Measurements from ENCODE around the gene STOX2.
"Not testable (repeated sequence)": the region's sequence is repeated elsewhere in the genome, so short reads cannot be mapped to it uniquely, and the experiment has no call there.

STOX2 gene

DNA sequence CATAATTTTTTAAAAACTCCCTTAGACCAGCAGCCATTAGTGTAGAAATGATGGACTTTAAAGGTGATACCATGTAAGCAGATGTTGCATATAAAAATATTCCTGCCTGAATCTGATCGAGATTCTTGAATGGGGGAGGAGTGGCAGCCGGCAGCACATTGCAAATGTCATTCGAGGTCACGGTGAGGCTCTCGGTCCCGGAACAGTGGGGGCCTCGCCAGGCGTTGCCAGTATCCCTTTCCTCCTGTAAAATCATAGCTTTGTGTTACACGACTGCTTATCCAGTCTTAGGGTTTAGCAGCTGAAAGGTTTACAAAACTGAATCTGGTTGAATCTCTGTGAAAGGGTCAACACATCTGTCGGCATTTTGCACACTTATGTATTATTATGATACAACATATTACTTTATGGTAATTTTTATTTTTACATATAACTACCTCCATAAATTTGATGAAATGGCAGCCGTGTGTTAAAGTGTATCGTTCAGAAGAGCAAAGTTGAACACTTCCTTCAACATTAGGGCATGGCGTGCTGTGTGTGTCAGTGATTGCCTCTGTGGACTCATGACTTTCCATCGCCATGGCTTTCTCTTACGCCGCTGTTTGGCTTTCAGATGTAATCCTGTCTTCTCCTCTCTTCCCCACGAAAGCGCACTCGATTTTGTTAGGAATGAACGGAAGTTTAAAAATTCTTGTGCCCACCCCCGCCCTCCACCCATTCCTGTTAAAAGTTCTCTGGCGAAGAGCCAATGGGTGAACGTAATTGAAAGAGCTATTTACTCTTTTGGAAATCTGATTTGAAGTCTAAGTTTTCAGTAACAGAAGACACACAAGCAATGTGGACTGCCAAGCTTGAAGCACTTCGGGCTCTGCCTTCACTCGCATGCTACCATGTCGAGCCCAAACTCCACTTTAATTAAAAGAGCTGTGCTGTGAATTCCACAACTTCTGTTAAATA is 114.8 kb downstream of the STOX2 start:
- FAIRE-seq: no peak
- no peak for DNase-seq (ENCODE audit: low spot score)

DNA sequence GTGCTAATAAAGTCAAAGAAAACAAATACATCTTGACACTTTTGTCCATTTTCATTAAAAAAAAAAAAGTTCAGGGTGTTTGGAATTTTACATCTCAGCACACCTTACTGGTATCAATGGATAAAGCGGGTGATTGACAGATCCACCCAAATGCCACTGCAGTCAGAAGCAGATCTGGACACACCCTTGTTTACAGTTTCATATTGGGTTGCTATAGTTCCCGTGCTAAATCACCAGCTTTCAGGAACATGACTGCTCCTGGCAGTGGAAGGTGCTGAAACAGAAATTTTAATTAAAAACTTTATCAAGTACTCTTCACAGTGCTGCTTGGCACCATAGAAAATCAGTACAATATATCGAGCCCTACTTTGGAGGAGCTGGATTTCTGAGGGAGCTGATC is 116.3 kb downstream of the STOX2 start:
- DNase-seq (ENCODE audit: low spot score) (no peak), FAIRE-seq (no peak)

DNA sequence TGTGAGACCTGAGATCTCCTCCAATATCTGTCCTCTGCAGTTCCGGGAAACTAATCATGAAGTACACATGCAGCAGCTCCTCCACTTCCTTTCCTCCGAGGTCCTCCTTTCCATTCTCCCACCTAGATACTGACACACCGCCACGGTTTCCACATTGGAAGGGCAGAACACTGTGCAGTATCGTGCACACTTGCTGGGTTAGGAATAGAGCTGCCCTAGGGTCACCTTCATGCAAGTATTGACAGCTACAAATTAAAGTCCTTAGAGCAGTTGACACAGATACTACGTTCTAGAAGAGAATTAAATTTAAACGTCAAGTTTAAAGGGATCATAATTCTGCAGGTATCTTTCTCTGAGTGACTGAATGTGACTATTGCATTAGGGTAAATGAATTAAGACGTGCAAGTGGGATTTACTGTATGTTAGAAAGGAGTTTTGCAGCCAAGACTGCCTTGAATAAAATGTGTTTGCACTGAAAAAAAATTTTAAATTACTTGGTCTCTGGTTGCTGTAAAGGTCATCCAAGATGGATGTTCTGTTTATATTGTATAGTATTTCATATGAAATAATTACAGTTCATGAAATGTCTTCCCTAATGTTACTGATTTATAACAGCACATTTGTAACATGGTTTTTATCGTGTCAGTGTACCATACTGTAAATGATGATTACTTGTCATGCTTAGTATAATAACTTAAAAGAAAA is 117.7 kb downstream of the STOX2 start:
- DNase-seq (ENCODE audit: low spot score): no peak
- no peak for FAIRE-seq

DNA sequence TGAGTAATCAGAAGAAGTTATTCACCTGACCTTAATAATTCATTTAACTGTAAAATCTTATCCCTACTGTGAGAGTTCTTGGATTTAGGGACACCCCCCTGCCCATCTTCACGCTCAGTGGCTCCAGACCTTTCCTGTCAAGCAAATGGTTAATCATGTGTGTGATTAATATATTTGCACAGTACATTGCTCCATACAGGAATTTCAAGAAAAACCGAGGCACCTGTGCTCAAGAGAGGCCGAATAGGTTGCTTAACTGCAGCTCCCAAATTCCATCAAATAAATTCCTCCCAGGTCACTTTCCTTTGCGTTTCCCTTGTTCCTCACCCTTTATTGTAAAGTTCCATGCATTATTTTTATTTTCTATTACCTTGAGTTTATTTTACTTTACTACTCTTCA is 119.5 kb downstream of the STOX2 start:
- FAIRE-seq: no peak
- no peak for DNase-seq (ENCODE audit: low spot score)

DNA sequence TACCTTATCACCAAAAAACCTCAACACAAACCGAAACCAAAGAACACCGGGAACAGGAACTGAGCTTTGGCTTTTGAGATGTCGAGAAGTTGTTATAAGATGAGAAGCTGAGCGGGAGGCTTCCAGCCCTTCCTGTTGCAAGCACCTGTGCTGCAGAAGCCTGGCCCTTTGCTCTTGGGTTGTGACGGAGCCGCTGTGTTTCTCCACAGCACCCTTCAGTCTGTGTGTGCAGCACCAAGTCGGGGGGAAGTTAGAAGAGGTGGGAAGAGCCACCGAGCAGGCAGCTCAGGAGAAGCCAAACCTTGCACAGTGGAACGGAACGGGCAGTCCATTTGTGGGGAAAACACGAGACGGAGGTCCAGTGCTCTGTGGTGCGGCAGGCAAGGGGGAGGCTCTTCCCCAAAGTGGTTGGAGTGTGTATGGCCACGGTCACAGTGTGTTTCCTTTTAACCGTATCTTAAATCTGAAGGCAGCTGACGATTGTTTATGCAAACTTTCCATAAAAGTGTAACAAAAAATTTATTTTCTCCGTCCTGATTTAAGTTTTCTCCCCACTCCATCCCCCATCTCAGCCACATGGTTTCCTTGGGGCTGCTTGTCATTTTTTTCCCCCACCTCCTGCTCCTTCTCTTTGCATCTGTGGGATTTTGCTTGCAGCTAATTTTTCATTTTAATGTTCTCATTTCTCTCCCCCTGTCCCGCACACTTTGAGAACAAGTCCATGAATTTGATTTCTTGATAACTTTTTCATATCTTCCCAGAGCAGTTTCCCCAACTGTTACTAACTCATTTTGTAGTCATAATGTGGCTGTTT is 123.7 kb downstream of the STOX2 start:
- no peak for FAIRE-seq
- peak; percentile 14 for DNase-seq (ENCODE audit: low spot score)

DNA sequence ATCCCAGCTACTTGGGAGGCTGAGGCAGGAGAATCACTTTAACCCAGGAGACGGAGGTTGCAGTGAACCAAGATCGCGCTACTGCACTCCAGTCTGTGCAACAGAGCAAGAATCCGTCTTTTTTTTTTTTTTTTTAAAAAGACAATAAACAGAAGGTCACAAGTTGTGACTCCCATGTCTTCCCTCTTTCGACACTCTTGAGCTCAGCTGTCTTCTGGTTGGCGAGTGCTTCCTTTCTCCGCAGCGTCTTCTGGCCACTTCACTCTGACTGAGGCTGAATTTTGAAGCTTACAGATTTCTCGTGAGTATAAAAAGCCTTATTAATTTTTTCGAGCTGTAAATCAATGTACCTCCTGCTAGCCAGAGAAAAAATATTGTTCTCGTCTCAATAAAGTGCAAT is 124.9 kb downstream of the STOX2 start:
- DNase-seq (ENCODE audit: low spot score): no peak
- no peak for FAIRE-seq

DNA sequence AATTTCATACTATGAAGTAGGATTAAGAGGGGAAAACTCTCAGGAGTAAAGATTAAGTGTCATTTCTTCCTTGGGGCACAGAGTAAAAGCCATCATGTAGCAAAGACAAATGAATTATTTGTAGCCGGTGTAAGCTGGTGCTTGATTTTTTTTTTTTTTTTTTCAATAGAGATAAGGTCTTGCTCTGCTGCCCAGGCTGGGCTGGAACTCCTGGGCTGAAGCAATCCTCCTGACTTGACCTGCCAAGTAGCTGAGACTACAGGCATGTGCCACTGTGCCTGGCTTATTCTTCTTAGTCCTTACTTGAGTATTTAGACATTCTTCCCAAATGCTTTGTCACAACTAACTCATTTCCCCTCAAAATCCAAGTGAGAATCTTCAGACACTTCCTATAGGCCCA is 125.7 kb downstream of the STOX2 start:
- no peak for FAIRE-seq
- DNase-seq (ENCODE audit: low spot score): no peak

DNA sequence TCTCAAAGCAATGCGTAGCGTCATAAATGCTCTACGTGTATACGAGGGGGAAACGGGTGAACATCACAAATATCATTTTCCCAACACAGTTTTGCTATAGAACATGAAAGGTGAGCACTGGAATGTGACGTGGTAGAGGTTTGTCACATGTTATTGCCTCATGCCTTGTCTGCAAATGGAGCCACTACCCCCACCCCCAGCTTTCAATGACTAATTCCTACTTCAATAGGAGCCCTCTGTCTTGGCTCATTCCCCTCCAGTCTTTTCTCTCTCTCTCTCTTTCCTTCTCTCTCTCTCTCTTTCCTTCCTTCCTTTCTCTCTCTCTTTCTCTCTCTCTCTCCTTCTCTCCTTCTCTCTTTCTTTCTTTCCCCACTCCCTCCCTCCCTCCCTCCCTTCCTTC is 127.0 kb downstream of the STOX2 start:
- no peak for FAIRE-seq
- no peak for DNase-seq (ENCODE audit: low spot score)

DNA sequence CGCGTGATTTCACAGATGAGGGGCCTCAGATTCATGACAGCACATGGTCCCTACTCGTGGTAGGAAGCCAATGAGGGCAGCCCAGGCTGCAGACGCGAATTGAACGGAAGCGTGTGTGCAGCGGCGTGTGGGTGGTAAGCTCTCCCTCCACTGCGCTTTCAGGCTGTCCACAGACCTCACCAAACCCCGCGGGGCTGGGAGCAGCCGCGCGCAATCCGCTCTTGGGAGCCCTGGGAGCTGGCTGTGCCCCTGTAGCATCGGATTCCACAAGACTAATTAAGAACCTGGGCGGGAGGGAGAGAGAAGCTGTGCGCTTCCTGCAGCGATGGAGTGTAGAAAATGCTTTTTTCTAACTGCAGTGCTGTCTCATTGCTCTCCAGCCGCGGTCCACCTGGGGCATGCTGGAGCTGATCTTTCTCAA is 134.9 kb downstream of the STOX2 start:
- DNase-seq (ENCODE audit: low spot score) (no peak), FAIRE-seq (no peak)

DNA sequence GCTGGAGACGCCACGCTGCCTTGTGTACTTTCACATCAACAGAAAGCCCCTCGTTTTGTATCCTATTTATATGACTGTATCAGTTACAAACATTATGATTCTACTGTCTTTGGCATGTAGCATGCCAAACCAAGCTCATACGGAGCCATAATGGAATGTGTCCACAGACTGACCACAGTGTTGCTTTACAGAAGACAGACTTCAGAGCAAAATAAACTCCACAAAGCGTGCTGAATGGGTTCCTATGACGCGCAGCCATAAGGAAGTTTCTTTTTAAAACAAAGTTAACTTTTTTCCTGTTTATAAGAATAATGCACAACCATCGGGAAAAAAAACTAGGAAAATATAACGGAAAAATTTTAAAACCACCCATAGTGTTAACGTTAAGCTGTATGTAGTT is 136.0 kb downstream of the STOX2 start:
- no peak for FAIRE-seq

DNA sequence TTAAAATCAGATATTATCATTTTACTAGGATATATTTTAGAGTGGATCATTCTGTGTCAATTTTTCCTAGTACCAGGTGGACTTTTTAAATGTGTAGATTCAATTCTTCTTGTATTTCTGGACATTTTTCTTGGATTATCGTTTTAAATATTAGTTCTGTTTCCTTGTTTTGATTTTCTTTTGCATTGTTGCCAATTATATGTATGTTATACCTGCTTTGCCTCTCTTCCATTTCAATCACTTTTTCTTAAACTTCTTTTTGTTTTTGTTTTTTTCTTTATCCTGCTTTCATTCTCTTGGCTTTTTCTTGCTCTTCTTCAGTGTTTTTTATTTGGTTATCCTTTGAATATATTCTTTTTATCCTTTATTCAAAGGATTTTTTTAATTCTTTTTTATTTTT is 141.0 kb downstream of the STOX2 start:
- no peak for DNase-seq (ENCODE audit: low spot score)
- no peak for FAIRE-seq

More for the DNA sequence above, 136.0 kb downstream of the STOX2 start:
- no peak for DNase-seq (ENCODE audit: low spot score)

DNA sequence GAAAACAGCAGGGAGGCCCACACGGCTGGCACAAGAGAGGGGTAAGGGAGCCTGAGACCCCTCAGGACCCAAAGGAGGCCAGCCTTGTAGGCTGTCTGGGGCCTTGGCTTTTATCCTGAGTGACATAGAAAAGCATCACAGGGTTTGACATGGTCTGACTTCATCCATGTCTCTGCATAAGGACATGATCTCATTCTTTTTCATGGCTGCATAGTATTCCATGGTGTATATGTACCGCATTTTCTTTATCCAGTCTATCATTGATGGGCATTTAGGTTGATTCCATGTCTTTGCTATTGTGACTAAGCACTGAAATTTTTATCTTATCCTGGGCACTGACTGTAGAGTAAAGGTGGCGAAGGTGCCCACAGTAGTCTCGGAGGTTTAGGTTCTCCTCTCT is 146.2 kb downstream of the STOX2 start:
- DNase-seq (ENCODE audit: low spot score); FAIRE-seq: not testable (repeated sequence)

DNA sequence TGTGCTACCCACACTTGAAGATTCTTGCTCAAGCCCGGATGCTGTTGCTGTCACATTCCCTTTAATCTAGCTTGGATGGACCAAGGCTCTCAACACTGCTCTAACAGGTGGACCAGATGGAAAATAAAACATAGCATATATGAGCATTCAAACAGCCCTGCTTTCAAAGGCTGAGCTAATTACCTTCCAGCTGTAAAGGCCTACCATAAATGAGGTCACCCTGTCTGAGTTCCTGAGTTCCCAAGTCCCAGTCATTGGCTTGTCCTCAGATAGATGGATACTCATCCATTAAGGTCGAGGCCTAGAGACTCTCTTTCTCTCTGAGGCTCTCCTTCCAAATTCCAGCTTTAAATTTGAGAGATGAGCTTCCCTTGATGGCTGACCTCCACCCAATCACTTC is 147.5 kb downstream of the STOX2 start:
- DNase-seq (ENCODE audit: low spot score) (no peak), FAIRE-seq (no peak)

DNA sequence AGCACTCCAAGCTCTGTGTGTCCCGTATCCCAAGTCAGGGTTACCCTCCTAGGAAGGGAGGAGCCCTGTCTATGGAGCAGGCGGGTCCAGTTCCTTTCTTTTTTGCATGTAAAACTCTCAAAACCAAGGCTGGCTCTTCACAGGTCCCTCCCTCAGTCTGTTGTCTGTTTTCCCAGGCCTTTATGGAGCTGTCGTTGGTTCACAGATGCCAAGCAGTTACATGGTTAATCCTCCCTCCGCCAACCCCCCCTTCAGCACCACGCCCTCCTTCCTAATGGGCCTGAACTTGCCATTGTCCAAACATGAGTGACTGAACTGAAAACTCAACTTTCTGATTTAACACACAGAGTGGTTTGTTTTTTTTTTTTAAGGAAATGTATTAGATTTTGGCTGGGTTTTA is 148.3 kb downstream of the STOX2 start:
- no peak for FAIRE-seq
- no peak for DNase-seq (ENCODE audit: low spot score)

DNA sequence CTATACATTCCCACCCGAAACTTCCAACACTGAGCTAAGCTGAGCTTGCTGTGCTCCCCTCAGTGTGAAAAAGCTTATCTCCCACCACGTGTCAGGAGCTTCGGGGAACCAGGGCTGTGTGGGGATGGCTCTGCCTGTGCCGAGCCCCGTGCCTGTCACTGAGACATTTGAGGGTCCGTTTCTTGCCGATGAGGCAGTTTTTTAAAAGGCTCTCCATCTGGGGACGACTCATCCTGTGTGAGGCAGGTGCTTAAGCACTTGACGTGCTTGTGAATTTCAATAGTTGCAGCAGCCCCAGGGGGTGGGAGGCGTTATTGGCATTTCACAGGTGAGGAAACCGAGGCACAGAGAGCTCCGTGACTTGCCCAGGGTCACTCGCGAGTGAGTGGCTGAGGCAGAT is 151.8 kb downstream of the STOX2 start:
- DNase-seq (ENCODE audit: low spot score) (no peak), FAIRE-seq (no peak)

DNA sequence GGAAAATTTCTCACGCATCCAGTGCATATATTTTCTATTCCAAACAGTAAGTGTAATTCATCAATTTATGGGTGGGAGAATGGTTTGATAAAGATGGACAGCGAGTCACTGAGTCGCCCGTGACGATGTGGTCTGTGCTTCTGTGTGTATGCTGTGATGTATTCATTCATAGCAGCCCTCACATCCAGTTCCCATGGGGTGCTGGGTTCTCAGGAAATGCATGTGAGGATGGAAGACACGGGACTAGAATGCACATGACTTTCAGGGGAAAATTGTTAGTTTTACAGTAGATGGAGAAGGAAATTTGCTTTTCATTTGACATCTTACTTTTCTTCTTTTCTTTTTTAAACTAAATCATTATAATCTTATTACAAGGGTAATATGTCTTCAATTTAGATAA is 152.9 kb downstream of the STOX2 start:
- no peak for FAIRE-seq
- no peak for DNase-seq (ENCODE audit: low spot score)

DNA sequence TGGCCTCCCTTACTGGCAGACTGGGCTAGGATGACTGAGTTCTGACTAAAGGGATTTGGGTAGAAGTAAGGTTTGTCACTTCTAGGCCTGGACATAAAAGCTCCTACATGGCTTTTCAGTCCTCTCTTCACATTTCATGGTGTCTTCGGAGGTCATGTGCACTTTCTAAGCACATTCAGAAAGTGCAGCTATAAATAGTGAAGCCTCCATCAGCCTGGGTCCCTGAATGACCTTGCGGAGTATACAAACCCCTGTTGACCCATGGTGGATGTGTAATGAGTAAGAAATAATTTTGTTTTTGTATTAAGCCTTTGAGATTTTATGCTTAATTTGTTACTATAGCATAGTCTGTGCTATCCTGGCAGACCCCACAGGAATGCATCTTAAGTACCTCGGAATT is 154.0 kb downstream of the STOX2 start:
- no peak for DNase-seq (ENCODE audit: low spot score)
- FAIRE-seq: no peak

DNA sequence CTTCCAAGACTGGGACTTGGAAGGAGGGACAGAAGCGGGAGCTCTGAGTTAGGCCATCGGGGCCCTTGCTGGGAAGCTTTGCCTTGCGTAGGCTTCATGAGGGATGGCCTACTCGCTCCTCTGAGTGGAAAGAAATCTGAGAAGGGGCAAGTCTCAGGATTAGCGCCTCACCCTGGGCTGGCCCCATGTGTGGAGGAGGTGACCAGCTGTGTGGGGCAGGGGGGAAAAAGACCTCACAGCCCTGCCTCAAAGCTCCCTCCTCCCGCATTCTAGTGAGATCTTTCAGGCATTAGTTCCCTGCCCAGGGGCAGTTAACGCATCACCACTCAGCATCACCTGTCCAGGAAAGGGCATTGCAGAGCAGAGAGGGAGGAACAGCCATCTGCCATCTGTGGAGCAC is 156.5 kb downstream of the STOX2 start:
- no peak for FAIRE-seq
- no peak for DNase-seq (ENCODE audit: low spot score)

DNA sequence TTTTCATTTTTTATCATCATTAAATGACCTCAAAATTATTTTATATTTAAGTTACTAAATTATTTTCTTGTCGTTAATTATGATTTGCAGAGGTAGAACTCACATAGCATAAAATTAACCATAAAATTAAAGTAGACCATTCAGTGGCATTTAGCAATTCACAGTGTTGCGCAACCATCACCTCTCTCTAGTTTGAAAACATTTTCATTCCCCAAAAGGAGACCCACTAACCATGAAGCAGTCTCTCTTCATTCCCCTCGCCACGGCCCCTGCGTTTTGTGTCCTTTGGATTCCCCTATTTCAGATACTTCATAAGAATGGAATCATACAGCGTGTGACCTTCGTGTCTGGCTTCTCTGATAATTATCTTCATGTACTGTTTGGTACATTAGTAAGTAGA is 157.7 kb downstream of the STOX2 start:
- FAIRE-seq: no peak

DNA sequence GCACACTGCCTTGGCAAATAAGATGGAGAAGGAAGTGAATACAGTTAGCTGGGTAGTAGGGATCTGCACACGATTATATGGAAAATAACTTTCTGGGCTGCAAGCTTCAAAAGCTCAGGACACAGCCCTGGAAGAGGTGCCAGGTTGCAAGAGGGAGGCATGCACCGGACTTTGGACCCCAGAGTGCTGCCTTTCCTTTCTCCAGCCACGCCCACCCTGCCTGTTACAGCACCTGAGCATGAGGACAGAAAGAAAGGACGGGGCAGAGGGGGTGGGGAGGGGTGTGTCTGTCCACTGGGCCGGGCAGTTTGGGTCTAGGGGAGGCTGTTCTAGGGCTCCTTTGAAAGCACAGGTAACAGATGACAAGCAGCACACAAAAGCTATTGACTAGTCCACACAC is 159.8 kb downstream of the STOX2 start:
- FAIRE-seq (no peak), DNase-seq (ENCODE audit: low spot score) (no peak)

More for the DNA sequence above, 157.7 kb downstream of the STOX2 start:
- DNase-seq (ENCODE audit: low spot score): no peak

DNA sequence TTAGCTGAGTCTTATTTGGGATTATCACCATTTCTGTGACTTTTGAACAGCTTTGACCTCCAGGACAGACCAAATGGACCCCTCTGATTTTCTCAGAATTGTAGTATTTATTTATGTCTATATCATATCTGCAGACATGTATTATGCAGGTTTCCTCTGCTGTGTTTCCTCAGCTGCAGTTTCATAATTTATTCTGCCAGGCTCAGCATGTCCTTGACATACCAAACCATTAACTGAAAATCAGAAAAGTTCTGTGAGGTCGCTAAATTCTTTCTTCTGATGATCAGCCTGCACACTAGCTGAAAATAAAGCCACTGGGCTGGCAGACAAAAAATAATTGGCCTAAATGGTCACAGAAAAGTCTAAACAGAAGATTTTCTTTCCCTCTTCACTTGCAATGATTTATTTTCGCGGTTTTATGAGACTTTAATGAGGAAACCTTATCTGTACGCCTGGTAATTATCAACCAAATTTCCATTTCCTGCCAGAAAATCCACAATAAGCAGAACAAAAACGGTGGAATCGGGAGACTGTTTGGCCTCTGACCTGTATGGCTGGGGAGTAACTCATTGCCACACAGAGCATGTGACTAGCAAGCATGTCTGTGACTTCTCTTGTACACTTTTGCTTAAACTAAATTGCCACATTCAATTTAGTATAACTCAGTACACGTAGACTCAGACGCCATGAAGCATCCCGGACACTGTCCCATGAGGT is 161.6 kb downstream of the STOX2 start:
- DNase-seq (ENCODE audit: low spot score) (no peak), FAIRE-seq (no peak)
